ENCODE data around the gene CCNDBP1.

DNA sequence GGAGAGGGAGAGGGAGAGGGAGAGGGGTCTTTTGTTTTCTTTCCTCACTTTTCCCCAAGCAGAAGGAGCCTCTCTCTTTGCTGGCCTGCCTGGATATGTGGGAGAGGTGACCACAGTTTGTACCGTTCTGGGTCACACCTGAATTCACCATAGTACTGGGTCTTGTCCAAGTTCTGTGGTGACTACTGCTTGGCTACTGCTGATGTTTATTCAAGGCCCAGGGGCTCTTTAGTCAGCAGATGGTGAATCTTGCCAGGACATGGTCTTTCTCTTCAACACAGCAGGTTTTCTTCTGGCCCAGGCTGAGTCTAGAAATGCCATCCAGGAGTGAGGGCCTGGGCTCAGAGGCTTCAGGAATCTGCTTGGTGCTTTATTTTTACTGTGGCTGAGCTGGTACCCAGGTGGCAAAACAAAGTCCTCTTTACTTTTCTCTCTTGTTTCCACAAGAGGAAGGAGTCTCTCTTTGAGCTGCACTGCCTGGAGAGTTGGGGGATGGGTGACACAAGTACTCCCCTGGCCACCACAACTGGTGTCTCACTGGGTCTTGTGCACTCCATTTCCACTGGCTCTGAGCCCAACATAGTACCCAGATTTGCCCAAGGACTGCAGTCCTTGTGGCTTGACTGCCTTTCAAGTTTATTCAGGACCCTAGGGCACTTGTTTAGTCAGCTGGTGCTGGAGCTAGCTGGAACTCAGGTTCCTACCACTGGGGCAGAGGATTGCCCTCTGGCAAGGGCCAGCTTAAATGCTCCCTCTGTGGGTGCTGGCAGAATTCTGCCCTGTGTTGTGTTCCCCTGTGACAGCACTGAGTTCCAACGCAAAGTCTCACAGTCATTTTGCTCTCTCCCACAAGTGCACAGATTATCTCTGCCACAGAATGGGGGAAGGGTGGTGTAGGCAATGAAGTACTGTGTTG, 16.8 kb upstream of the CCNDBP1 start:
- no peak for TF ChIP-seq POLR2A (IDR thresholded peaks at IDR 0.05)
- TF ChIP-seq, protein P1, sequence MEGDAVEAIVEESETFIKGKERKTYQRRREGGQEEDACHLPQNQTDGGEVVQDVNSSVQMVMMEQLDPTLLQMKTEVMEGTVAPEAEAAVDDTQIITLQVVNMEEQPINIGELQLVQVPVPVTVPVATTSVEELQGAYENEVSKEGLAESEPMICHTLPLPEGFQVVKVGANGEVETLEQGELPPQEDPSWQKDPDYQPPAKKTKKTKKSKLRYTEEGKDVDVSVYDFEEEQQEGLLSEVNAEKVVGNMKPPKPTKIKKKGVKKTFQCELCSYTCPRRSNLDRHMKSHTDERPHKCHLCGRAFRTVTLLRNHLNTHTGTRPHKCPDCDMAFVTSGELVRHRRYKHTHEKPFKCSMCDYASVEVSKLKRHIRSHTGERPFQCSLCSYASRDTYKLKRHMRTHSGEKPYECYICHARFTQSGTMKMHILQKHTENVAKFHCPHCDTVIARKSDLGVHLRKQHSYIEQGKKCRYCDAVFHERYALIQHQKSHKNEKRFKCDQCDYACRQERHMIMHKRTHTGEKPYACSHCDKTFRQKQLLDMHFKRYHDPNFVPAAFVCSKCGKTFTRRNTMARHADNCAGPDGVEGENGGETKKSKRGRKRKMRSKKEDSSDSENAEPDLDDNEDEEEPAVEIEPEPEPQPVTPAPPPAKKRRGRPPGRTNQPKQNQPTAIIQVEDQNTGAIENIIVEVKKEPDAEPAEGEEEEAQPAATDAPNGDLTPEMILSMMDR (IDR thresholded peaks at IDR 0.05): no peak

Measured in testis (tissue), 2 donors.